Gastrocnemius medialis (tissue), 4 donors: Measurements from ENCODE around the gene CMTM4. TPM values are rescaled to one million over a fixed set of nuclear protein-coding genes. Genes with fewer than 3 reads are reported as not detected.

Experiments used
- ATAC-seq, 2 donors: fragments of 150-250 bp; one replicate each; pipeline ENCODE4 v1.9.1; 2016
- DNase-seq, 2 donors: peaks; one replicate each; pipeline ENCODE4 v3.0.0-alpha.2; 2019
- H3K27ac ChIP-seq, 4 donors: fragments of 200-600 bp; sonication (generic); 1 replicate in 1 of 4; 2 replicates in 3 of 4; pipeline ENCODE4 v1.5.1; 2016 to 2018; ENCODE audit warnings: mild to moderate bottlenecking in 2 of 4, moderate library complexity in 1 of 4
- H3K27me3 ChIP-seq, 3 donors: fragments of 200-600 bp; sonication (generic) in 2 of 3; 1 replicate in 1 of 3; 2 replicates in 2 of 3; pipeline versions ENCODE4 v1.5.1 to v1.6.0; 2016 to 2019; ENCODE audit warnings: mild to moderate bottlenecking in 1 of 3, moderate library complexity in 1 of 3
- H3K36me3 ChIP-seq, 2 donors: fragments of 200-600 bp; sonication (generic) in 1 of 2; one replicate each; pipeline ENCODE4 v1.5.1; 2017 to 2018
- H3K4me1 ChIP-seq, 2 donors: fragments of 200-600 bp; sonication (generic) in 1 of 2; one replicate each; pipeline ENCODE4 v1.5.1; 2016 to 2017; ENCODE audit warnings: mild to moderate bottlenecking in 2 of 2
- H3K4me3 ChIP-seq, 4 donors: fragments of 200-600 bp; sonication (generic) in 3 of 4; 1 replicate in 1 of 4; 2 replicates in 3 of 4; pipeline ENCODE4 v1.5.1; 2016 to 2019; ENCODE audit warnings: mild to moderate bottlenecking in 2 of 4
- H3K9me3 ChIP-seq, 3 donors: fragments of 200-600 bp; sonication (generic) in 2 of 3; 1 replicate in 1 of 3; 2 replicates in 2 of 3; pipeline ENCODE4 v1.5.1; 2016 to 2019
- CTCF ChIP-seq, 5 experiments: fragments of 450-650 bp in 3 of 5; fragments of 200-600 bp in 2 of 5; sonication (generic) in 2 of 5; IDR thresholded peaks in 4 of 5; conservative IDR thresholded peaks in 1 of 5; 1 replicate in 4 of 5; 2 replicates in 1 of 5; pipeline ENCODE4 v1.5.1; 2016 to 2019; ENCODE audit warnings: antibody characterized with exemption in 5 of 5, mild to moderate bottlenecking in 3 of 5, moderate library complexity in 3 of 5
- POLR2A ChIP-seq, 2 donors: fragments of 450-650 bp; IDR thresholded peaks; one replicate each; pipeline ENCODE4 v1.6.1; 2017; ENCODE audit warnings: antibody characterized with exemption in 2 of 2, mild to moderate bottlenecking in 2 of 2, moderate library complexity in 2 of 2
- in situ Hi-C, 4 donors: fragments of 200-750 bp; cut with MboI; loops; one replicate each; pipeline versions ENCODE4 v1.15.0 to v1.8.0; 2017; ENCODE audit warnings: low sequenced_read_pairs in 4 of 4
- intact Hi-C: fragments of 100-400 bp; cut with DNase I; formaldehyde crosslinking; loops from one replicate; pipeline ENCODE4 v1.15.1; 2023; ENCODE audit warnings: low total_unique reads
- total RNA-seq, 4 donors: library from RNA; depleted of rRNA; stranded (reverse); fragments of >200 nt; gene quantifications; one replicate each; pipeline versions ENCODE4 v1.1.0 to v1.2.3, GENCODE V29; 2016

CMTM4 gene
- total RNA-seq, 4 donors from 2014 or later, result 5.7 to 15.0 (median 7.2) TPM

DNA sequence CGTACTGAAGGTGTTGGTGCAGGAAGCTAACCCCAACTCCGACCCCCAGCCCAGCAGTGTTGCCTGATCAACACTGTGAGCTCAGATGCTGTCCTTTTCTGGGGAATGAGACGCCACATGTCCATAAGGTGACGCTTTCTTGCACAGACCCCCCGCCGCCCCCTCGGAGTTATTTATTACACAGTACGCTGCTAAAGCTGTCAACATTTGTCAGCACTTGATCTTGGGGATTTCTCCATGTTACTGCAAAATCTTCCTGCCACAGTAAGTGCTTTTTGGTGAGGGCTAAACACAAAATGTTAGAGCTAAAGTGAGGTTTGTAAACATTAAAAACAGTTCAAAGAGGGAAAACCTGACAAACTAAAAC, 76.1 kb downstream of the CMTM4 start:
- Histone ChIP-seq H3K27me3 (no peaks in the 10 kb centered on the region), H3K4me1 (peaks cover 22 to 28% of the 10 kb centered on the region in 2 donors), H3K4me3 (no peak overlapping the region), H3K9me3 (no peaks in the 10 kb centered on the region), H3K27ac (peak overlapping the region in 2 of 4 donors; percentile 64 to 68), H3K36me3 (no peaks in the 10 kb centered on the region)
- in situ Hi-C loops (loop anchor here in 1 of 4 donors (25.0 kb wide), 1 partner anchor 242 kb away; no protein-coding TSS in a partner anchor), intact Hi-C loops (no loop called here)
- no peak for DNase-seq
- TF ChIP-seq CTCF (IDR thresholded peaks at IDR 0.05 in 4 of 5, conservative IDR thresholded peaks at IDR 0.05 in 1 of 5) (no peak), POLR2A (IDR thresholded peaks at IDR 0.05) (no peak)
- no peak for ATAC-seq

DNA sequence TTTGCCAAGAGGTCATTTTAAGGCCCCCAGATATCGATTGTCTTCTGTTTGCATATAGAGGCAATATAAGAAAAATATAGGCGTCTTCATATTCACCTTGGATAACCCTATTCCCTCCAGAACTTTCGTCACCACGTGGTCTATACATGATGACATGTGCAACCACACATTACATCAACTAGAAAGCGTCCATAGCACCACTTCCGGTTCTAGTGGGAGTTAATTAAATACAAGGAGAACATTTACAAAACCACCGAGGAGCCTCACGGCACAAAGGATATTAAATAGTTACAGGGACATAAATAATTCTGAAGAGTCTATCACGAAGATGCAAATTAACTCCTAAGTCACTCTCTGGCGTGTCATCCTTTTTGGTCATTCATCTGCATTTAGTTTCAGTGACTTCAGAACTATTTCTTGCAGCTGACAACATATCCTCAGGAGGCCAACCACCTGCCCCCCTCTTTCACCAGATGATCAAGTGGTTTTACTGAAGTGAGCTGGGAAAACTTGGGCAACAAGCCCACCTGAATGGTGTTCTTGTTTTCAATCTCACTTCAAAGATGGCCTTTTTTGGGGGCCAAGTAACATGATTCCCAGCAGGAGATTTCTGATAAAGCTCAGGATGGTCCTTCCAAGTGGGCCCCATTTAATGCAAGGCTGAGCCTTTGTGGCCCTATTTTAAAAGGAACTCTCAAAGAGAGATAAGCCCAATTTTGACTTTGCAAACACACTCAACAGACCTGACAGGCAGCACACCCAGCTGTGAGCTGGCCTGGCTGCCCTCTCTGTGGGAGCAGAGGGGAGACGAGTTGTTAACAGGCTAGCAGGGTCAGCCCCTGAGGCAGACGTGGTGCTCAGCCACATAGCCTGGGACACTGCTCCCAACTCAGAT, 76.8 kb downstream of the CMTM4 start:
- ATAC-seq, result peak; percentile 12 to 41

DNA sequence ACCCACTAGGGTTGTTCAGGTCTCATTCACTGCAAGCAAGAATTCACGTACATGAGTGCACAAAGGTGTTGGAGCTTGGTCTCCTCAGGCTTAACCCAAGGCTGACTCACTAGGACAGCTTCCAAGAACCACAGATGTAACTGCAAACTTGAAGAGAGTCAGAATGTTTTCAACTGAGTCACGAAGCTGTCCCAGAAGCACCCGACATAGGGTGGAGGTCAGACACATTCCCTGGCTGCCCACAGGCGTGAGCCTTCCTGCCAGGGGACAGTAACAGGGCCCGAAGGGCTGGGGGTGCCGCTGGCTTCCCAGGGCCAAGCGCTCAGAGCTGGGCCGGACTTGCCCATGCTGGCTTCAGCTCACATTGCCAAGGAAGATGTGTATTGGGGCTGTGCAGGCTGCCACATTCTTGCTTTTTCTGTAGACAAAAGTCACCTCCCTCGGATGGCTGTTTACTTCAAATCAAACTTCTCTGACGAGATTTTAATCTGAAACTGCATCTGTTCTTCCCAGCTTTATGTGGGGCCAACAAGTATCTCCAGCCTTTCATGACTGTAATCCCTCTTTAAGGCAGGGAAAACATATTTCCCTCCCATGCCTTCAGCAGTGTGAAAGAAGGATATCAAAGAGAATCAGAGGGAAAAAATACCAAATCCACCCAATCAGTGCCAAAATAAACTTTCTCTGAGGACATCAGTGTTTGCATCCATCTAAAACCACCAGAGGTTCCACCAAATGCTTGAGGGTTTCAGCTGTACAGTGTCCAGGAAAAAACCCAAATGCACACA, 77.8 kb downstream of the CMTM4 start:
- peak; percentile 98 to 99 for ATAC-seq
- intact Hi-C loops, result no loop called here
- Histone ChIP-seq H3K4me1 (peaks cover 22 to 28% of the 10 kb centered on the region in 2 donors), H3K27me3 (no peaks in the 10 kb centered on the region), H3K36me3 (no peaks in the 10 kb centered on the region), H3K4me3 (no peak overlapping the region), H3K9me3 (no peaks in the 10 kb centered on the region), H3K27ac (peak overlapping the region; percentile 7 to 68 (median 47))
- in situ Hi-C loops, result loop anchor here in 1 of 4 donors (25.0 kb wide), 1 partner anchor 244 kb away; no protein-coding TSS in a partner anchor
- DNase-seq, result peak; percentile 68 to 78
- TF ChIP-seq POLR2A (IDR thresholded peaks at IDR 0.05), result no peak
- no peak for TF ChIP-seq CTCF (IDR thresholded peaks at IDR 0.05 in 4 of 5, conservative IDR thresholded peaks at IDR 0.05 in 1 of 5)

More for the DNA sequence above, 76.8 kb downstream of the CMTM4 start:
- peaks cover 22 to 28% of the 10 kb centered on the region in 2 donors for H3K4me1 ChIP-seq
- no peak for TF ChIP-seq CTCF (IDR thresholded peaks at IDR 0.05 in 4 of 5, conservative IDR thresholded peaks at IDR 0.05 in 1 of 5)
- no peak for TF ChIP-seq POLR2A (IDR thresholded peaks at IDR 0.05)
- no peak overlapping the region for H3K4me3 ChIP-seq
- H3K9me3 ChIP-seq, result no peaks in the 10 kb centered on the region
- no peaks in the 10 kb centered on the region for H3K27me3 ChIP-seq
- DNase-seq, result peak in 1 of 2 donors; percentile 37
- in situ Hi-C loops (loop anchor here in 1 of 4 donors (25.0 kb wide), 1 partner anchor 243 kb away; no protein-coding TSS in a partner anchor), intact Hi-C loops (no loop called here)
- no peaks in the 10 kb centered on the region for H3K36me3 ChIP-seq
- H3K27ac ChIP-seq, result peak overlapping the region in 3 of 4 donors; percentile 18 to 68 (median 64)

DNA sequence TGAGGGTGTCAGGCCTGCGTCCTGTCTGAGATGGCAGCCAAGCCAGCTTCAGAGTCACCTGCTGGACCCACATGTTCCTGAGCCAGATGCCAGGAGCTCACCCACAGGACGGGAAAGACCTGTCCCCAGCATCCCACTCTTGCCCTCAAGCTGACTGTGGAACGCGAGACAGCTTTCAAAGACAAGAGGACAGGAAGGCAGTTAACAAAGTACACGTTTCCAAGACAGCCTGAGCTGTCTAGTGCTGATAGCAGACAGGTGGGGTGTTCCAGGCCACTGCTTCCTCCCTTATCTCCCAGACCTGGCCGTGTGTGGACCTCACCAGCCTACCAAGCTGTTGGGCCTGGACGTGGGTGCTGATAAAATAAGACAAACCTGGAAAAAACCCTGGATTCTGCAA, 78.8 kb downstream of the CMTM4 start:
- Histone ChIP-seq H3K9me3 (no peaks in the 10 kb centered on the region), H3K4me3 (no peak overlapping the region), H3K4me1 (peaks cover 22 to 28% of the 10 kb centered on the region in 2 donors), H3K27me3 (no peaks in the 10 kb centered on the region), H3K27ac (no peak overlapping the region), H3K36me3 (no peaks in the 10 kb centered on the region)
- TF ChIP-seq POLR2A (IDR thresholded peaks at IDR 0.05), result no peak
- no peak for TF ChIP-seq CTCF (IDR thresholded peaks at IDR 0.05 in 4 of 5, conservative IDR thresholded peaks at IDR 0.05 in 1 of 5)
- in situ Hi-C loops (loop anchor here in 1 of 4 donors (25.0 kb wide), 1 partner anchor 245 kb away; no protein-coding TSS in a partner anchor), intact Hi-C loops (no loop called here)
- ATAC-seq (no peak), DNase-seq (no peak)
